B cell (primary cell): ENCODE measurements around the gene EPG5. TPM values are rescaled to one million over a fixed set of nuclear protein-coding genes. Genes with fewer than 3 reads are reported as not detected.

ENCODE experiments used
- ATAC-seq: fragments of 200-7000 bp; cut with Tn5 transposase; one replicate; pipeline ENCODE4 v1.10.0; 2021; ENCODE audit warnings: low read depth, mild to moderate bottlenecking, moderate number of reproducible peaks, moderate library complexity
- CTCF ChIA-PET: fragments of 350-600 bp; sonication (Branson Sonifier 250); formaldehyde crosslinking; loops from one replicate; lab custom pipeline; 2021; ENCODE audit warnings: antibody characterized with exemption, inconsistent platforms; lab: Charles Lee
- POLR2A ChIA-PET: fragments of 350-600 bp; sonication (Branson Sonifier 250); formaldehyde crosslinking; loops from one replicate; lab custom pipeline; 2021; ENCODE audit warnings: antibody characterized with exemption; lab: Charles Lee
- DNase-seq: peaks from one replicate; pipeline ENCODE4 v3.0.0; 2013
- H2AFZ ChIP-seq: 2 replicates; pipeline ENCODE4 v1.6.1; 2012; ENCODE audit warnings: mild to moderate bottlenecking, low read depth, low read length; ENCODE audit not compliant: insufficient read depth, poor library complexity, severe bottlenecking
- H3K27ac ChIP-seq, 2 donors: 1 replicate in 1 of 2; 2 replicates in 1 of 2; pipeline ENCODE4 v1.5.1; 2012 to 2013; ENCODE audit warnings: low read length in 2 of 2, mild to moderate bottlenecking in 2 of 2, moderate library complexity in 1 of 2
- H3K27me3 ChIP-seq, 4 experiments: fragments of 200-600 bp in 1 of 4; sonication (generic) in 1 of 4; replicated peaks in 1 of 4; 1 replicate in 2 of 4; 2 replicates in 2 of 4; pipeline versions ENCODE4 v1.6.1 to v1.7.0; 2013 to 2016; ENCODE audit warnings: low read length in 3 of 4, mild to moderate bottlenecking in 2 of 4, mixed read lengths in 1 of 4, moderate library complexity in 1 of 4; ENCODE audit not compliant: insufficient read depth in 4 of 4, control insufficient read depth in 3 of 4; ENCODE audit errors: control extremely low read depth in 1 of 4
- H3K36me3 ChIP-seq, 2 experiments: replicated peaks in 1 of 2; 1 replicate in 1 of 2; 2 replicates in 1 of 2; pipeline versions ENCODE4 v1.6.1 to v1.7.1; 2013; ENCODE audit warnings: low read length in 1 of 2; ENCODE audit not compliant: insufficient read depth in 2 of 2, control insufficient read depth in 1 of 2; ENCODE audit errors: control extremely low read depth in 1 of 2, extremely low read depth in 1 of 2
- H3K4me1 ChIP-seq, 2 donors: fragments of 200-600 bp in 1 of 2; sonication (generic) in 1 of 2; 1 replicate in 1 of 2; 2 replicates in 1 of 2; pipeline versions ENCODE4 v1.5.1 to v1.6.1; 2013 to 2017; ENCODE audit warnings: low read length in 2 of 2; ENCODE audit not compliant: control insufficient read depth in 2 of 2, insufficient read depth in 2 of 2
- H3K4me2 ChIP-seq: replicated peaks from 2 replicates; pipeline ENCODE3; 2012; ENCODE audit warnings: mild to moderate bottlenecking, low read depth, low read length; ENCODE audit not compliant: poor library complexity, severe bottlenecking
- H3K4me3 ChIP-seq, 5 experiments: fragments of 200-600 bp in 1 of 5; sonication (generic) in 1 of 5; 1 replicate in 3 of 5; 2 replicates in 2 of 5; pipeline versions ENCODE4 v1.5.1 to v1.7.0; 2011 to 2016; ENCODE audit warnings: low read length in 4 of 5, mild to moderate bottlenecking in 4 of 5, low read depth in 2 of 5, control low read depth in 1 of 5, moderate library complexity in 1 of 5; ENCODE audit not compliant: insufficient read depth in 1 of 5; ENCODE audit errors: control extremely low read depth in 1 of 5, extremely low read depth in 1 of 5
- H3K79me2 ChIP-seq: fragments of 200-600 bp; sonication (generic); one replicate; pipeline ENCODE4 v1.6.0; 2016; ENCODE audit warnings: low read length; ENCODE audit not compliant: control insufficient read depth, insufficient read depth
- H3K9ac ChIP-seq: fragments of 200-600 bp; sonication (generic); 2 replicates; pipeline ENCODE4 v1.6.1; 2017; ENCODE audit warnings: mild to moderate bottlenecking, low read length, moderate library complexity
- H3K9me3 ChIP-seq, 3 donors: one replicate each; pipeline versions ENCODE4 v1.6.1 to v1.7.1; 2013; ENCODE audit warnings: low read length in 2 of 3; ENCODE audit not compliant: control insufficient read depth in 2 of 3, insufficient read depth in 1 of 3; ENCODE audit errors: control extremely low read depth in 1 of 3
- H4K20me1 ChIP-seq: 2 replicates; pipeline ENCODE4 v1.6.0; 2012; ENCODE audit warnings: mild to moderate bottlenecking, low read length; ENCODE audit not compliant: insufficient read depth, control insufficient read depth, poor library complexity, severe bottlenecking
- H3K27ac Mint-ChIP-seq: one replicate; pipeline ENCODE4 v1.8.0; 2021; ENCODE audit warnings: mixed read lengths
- H3K27me3 Mint-ChIP-seq: one replicate; pipeline ENCODE4 v1.8.0; 2021; ENCODE audit warnings: mixed read lengths
- H3K4me1 Mint-ChIP-seq: one replicate; pipeline ENCODE4 v1.8.0; 2021; ENCODE audit warnings: mixed read lengths
- H3K4me3 Mint-ChIP-seq: one replicate; pipeline ENCODE4 v1.8.0; 2021; ENCODE audit warnings: mixed read lengths
- H3K9me3 Mint-ChIP-seq: one replicate; pipeline ENCODE4 v1.8.0; 2022; ENCODE audit warnings: mixed read lengths; ENCODE audit not compliant: insufficient read depth
- CTCF ChIP-seq: fragments of 200-600 bp; IDR thresholded peaks from one replicate; pipeline ENCODE4 v1.8.0; 2022; ENCODE audit warnings: antibody characterized with exemption, mild to moderate bottlenecking
- EZH2 ChIP-seq: IDR thresholded peaks from 2 replicates; pipeline ENCODE4 v1.6.1; 2012; ENCODE audit warnings: borderline replicate concordance, low read depth, mild to moderate bottlenecking, moderate library complexity, low read length; ENCODE audit not compliant: insufficient read depth, poor library complexity, severe bottlenecking
- whole genome bisulfite sequencing: methylation state at CpG from one replicate; pipeline ENCODE4 v1.1.5; 2013; ENCODE audit warnings: missing lambda C conversion rate; ENCODE audit not compliant: insufficient coverage; 5-methylcytosine and 5-hydroxymethylcytosine counted together
- intact Hi-C: fragments of 100-400 bp; cut with micrococcal nuclease; formaldehyde crosslinking; loops from one replicate; pipeline ENCODE4 v1.10.0; 2022
- polyA plus RNA-seq: library from polyadenylated mRNA; depleted of rRNA; stranded (reverse); fragments of >200 nt; gene quantifications from 2 replicates; pipeline ENCODE4 v1.2.3, GENCODE V29; 2012
- total RNA-seq, 2 donors: library from RNA; stranded (reverse); fragments of 120-200 nt in 1 of 2; gene quantifications; 1 replicate in 1 of 2; 2 replicates in 1 of 2; pipeline versions ENCODE4 v1.2.3 to v1.2.4, GENCODE V29; 2013 to 2022

The EPG5 gene
- total and polyA plus RNA-seq, 2 donors (not counting 1 experiment from before 2014, with no cell fraction given) = 10.3 to 50.4 TPM

DNA sequence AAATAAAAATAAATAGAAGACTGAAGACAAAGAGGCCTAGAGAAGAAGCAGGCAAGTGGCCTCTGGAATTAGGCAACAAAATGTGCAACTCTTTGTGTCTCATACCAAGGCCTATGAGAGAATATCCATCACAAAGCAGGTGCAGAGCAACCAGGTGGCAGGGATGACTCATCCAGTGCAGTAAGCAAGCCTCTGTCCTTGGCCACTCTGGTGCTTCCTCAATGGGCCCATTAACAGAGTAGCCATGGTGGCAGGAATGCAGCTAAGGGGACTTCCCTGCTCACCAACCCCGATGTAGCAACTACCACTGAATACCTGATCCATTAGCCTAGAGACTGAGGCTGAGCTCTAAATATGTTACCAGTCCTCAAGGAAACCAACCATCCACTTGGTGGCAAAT is 11.0 kb upstream of the EPG5 start:
- Mint-ChIP-seq H3K9me3 (no peaks in the 10 kb centered on the region), H3K4me3 (no peak overlapping the region), H3K27ac (no peak overlapping the region), H3K4me1 (peaks cover 3% of the 10 kb centered on the region), H3K27me3 (no peaks in the 10 kb centered on the region)
- Histone ChIP-seq H3K27me3 (no peaks in the 10 kb centered on the region), H3K27ac (no peak overlapping the region), H3K4me2 (no peak overlapping the region), H3K9ac (no peak overlapping the region), H4K20me1 (no peaks in the 10 kb centered on the region), H3K79me2 (no peaks in the 10 kb centered on the region), H3K4me3 (no peak overlapping the region), H3K9me3 (no peaks in the 10 kb centered on the region), H3K36me3 (no peaks in the 10 kb centered on the region), H3K4me1 (no peaks in the 10 kb centered on the region), H2AFZ (no peak overlapping the region)
- intact Hi-C loops = no loop called here
- WGBS = 100% methylated on average over 1 of the region's 1 CpG
- DNase-seq (no peak), ATAC-seq (no peak)
- ChIA-PET POLR2A (no interaction called here), CTCF (no interaction called here)
- TF ChIP-seq CTCF = no peak

GRCh38 chr18:45976974-45977373 is 9.8 kb upstream of the EPG5 start:
- no peak overlapping the region for H3K27ac ChIP-seq
- no peaks in the 10 kb centered on the region for H3K9me3 Mint-ChIP-seq
- H3K4me2 ChIP-seq = no peak overlapping the region
- DNase-seq = no peak
- TF ChIP-seq EZH2 (no peak), CTCF (no peak)
- H2AFZ ChIP-seq = no peak overlapping the region
- ChIA-PET CTCF (interaction anchor here (1.6 to 1.8 kb wide), 2 partner anchors 96 to 312 kb away, joined by 3 to 7 read pairs; no protein-coding TSS in a partner anchor), POLR2A (no interaction called here)
- H3K4me1 ChIP-seq = no peaks in the 10 kb centered on the region
- H4K20me1 ChIP-seq = no peaks in the 10 kb centered on the region
- H3K27ac Mint-ChIP-seq = no peak overlapping the region
- H3K27me3 ChIP-seq = no peaks in the 10 kb centered on the region
- H3K9me3 ChIP-seq = no peaks in the 10 kb centered on the region
- H3K79me2 ChIP-seq = no peaks in the 10 kb centered on the region
- H3K4me3 Mint-ChIP-seq = no peak overlapping the region
- no peak overlapping the region for H3K4me3 ChIP-seq
- H3K9ac ChIP-seq = no peak overlapping the region
- H3K4me1 Mint-ChIP-seq = peaks cover 3% of the 10 kb centered on the region
- 96% methylated on average over 3 of the region's 5 CpGs for WGBS
- no peak for ATAC-seq
- no peaks in the 10 kb centered on the region for H3K27me3 Mint-ChIP-seq
- intact Hi-C loops = no loop called here
- H3K36me3 ChIP-seq = no peaks in the 10 kb centered on the region
